Mesenchymal stem cell (in vitro differentiated cells and primary cell): Measurements from ENCODE around the gene TAF9.
"Not testable (repeated sequence)": the region's sequence is repeated elsewhere in the genome, so short reads cannot be mapped to it uniquely, and the experiment has no call there.

Source experiments
- DNase-seq: peaks from one replicate; pipeline ENCODE4 v3.0.0-alpha.2; 2013
- H2AFZ ChIP-seq: one replicate; pipeline ENCODE4 v1.6.1; 2013; ENCODE audit warnings: low read depth, mild to moderate bottlenecking, control low read depth, inconsistent platforms, low read length, moderate library complexity
- H2AK5ac ChIP-seq: 2 replicates; pipeline ENCODE4 v1.6.1; 2013; ENCODE audit warnings: low read length, moderate library complexity, mild to moderate bottlenecking, inconsistent platforms; ENCODE audit not compliant: severe bottlenecking
- H2BK120ac ChIP-seq: one replicate; pipeline ENCODE4 v1.6.1; 2013; ENCODE audit warnings: low read depth, mild to moderate bottlenecking, inconsistent platforms, low read length, moderate library complexity
- H2BK12ac ChIP-seq, 2 experiments: one replicate each; pipeline ENCODE4 v1.6.1; 2013; ENCODE audit warnings: inconsistent platforms in 2 of 2, low read length in 2 of 2, mild to moderate bottlenecking in 2 of 2, moderate library complexity in 2 of 2, control low read depth in 1 of 2
- H2BK15ac ChIP-seq: one replicate; pipeline ENCODE4 v1.6.1; 2013; ENCODE audit warnings: mild to moderate bottlenecking, low read depth, inconsistent platforms; ENCODE audit not compliant: poor library complexity, severe bottlenecking
- H2BK5ac ChIP-seq: 2 replicates; pipeline ENCODE4 v1.6.1; 2013; ENCODE audit warnings: low read depth, mild to moderate bottlenecking, low read length, control low read depth, inconsistent platforms; ENCODE audit not compliant: poor library complexity, severe bottlenecking
- H3K14ac ChIP-seq, 2 experiments: one replicate each; pipeline ENCODE4 v1.6.1; 2013; ENCODE audit warnings: inconsistent platforms in 2 of 2, low read length in 2 of 2, control low read depth in 1 of 2, mild to moderate bottlenecking in 1 of 2, moderate library complexity in 1 of 2
- H3K18ac ChIP-seq, 2 experiments: one replicate each; pipeline ENCODE4 v1.6.1; 2013; ENCODE audit warnings: inconsistent platforms in 2 of 2, low read length in 2 of 2, control low read depth in 1 of 2, low read depth in 1 of 2, mild to moderate bottlenecking in 1 of 2
- H3K23ac ChIP-seq, 2 experiments: one replicate each; pipeline ENCODE4 v1.6.1; 2013; ENCODE audit warnings: inconsistent platforms in 2 of 2, low read length in 2 of 2, mild to moderate bottlenecking in 2 of 2, moderate library complexity in 2 of 2, control low read depth in 1 of 2
- H3K27ac ChIP-seq: 2 replicates; pipeline ENCODE4 v1.5.1; 2013; ENCODE audit warnings: mild to moderate bottlenecking, moderate library complexity, low read length, control low read depth, inconsistent platforms; ENCODE audit not compliant: poor library complexity, severe bottlenecking
- H3K27me3 ChIP-seq, 2 experiments: 2 replicates each; pipeline versions ENCODE4 v1.6.1 to v1.7.0; 2013; ENCODE audit warnings: low read length in 2 of 2, mild to moderate bottlenecking in 2 of 2, moderate library complexity in 2 of 2, control low read depth in 1 of 2, inconsistent platforms in 1 of 2; ENCODE audit not compliant: control insufficient read depth in 1 of 2, insufficient read depth in 1 of 2
- H3K36me3 ChIP-seq, 2 experiments: 2 replicates each; pipeline versions ENCODE4 v1.6.1 to v1.7.0; 2013; ENCODE audit warnings: low read length in 2 of 2, control low read depth in 1 of 2, inconsistent platforms in 1 of 2, low read depth in 1 of 2, mild to moderate bottlenecking in 1 of 2; ENCODE audit not compliant: insufficient read depth in 2 of 2, control insufficient read depth in 1 of 2
- H3K4ac ChIP-seq, 2 experiments: one replicate each; pipeline ENCODE4 v1.6.1; 2013; ENCODE audit warnings: inconsistent platforms in 2 of 2, low read length in 2 of 2, mild to moderate bottlenecking in 2 of 2, moderate library complexity in 2 of 2, control low read depth in 1 of 2, low read depth in 1 of 2
- H3K4me1 ChIP-seq: 2 replicates; pipeline ENCODE4 v1.6.1; 2013; ENCODE audit warnings: low read depth, low read length, control low read depth; ENCODE audit not compliant: control insufficient read depth, insufficient read depth
- H3K4me2 ChIP-seq: 2 replicates; pipeline ENCODE4 v1.6.1; 2013; ENCODE audit warnings: low read length, mild to moderate bottlenecking, inconsistent platforms; ENCODE audit not compliant: poor library complexity, severe bottlenecking
- H3K4me3 ChIP-seq, 2 experiments: 2 replicates each; pipeline versions ENCODE4 v1.5.1 to v1.7.0; 2013; ENCODE audit warnings: low read length in 2 of 2, mild to moderate bottlenecking in 2 of 2, control low read depth in 1 of 2, low read depth in 1 of 2; ENCODE audit not compliant: insufficient read depth in 1 of 2
- H3K79me1 ChIP-seq: replicated peaks from 2 replicates; pipeline ENCODE4 v1.6.1; 2013; ENCODE audit warnings: mild to moderate bottlenecking, control low read depth, low read length, inconsistent platforms; ENCODE audit not compliant: poor library complexity, severe bottlenecking
- H3K9ac ChIP-seq: 2 replicates; pipeline ENCODE4 v1.7.0; 2013; ENCODE audit warnings: mild to moderate bottlenecking, low read length, moderate library complexity
- H3K9me3 ChIP-seq: 2 replicates; pipeline ENCODE4 v1.7.0; 2013; ENCODE audit warnings: mild to moderate bottlenecking, low read length; ENCODE audit not compliant: control insufficient read depth
- H4K8ac ChIP-seq: one replicate; pipeline ENCODE4 v1.6.1; 2013; ENCODE audit warnings: inconsistent platforms, mild to moderate bottlenecking, low read length, moderate library complexity
- H4K91ac ChIP-seq: one replicate; pipeline ENCODE4 v1.6.1; 2013; ENCODE audit warnings: mild to moderate bottlenecking, low read length, inconsistent platforms
- WGBS: methylation state at CpG from one replicate; pipeline ENCODE4 v1.1.7; 2013; ENCODE audit warnings: mixed read lengths; 5-methylcytosine and 5-hydroxymethylcytosine counted together

The TAF9 gene

GRCh38 chr5:69335341-69335935 lies 33.9 kb downstream of the TAF9 start:
- Histone ChIP-seq H3K23ac (no peak overlapping the region), H2BK120ac (no peak overlapping the region), H3K36me3 (no peaks in the 10 kb centered on the region), H3K27ac (no peak overlapping the region), H3K18ac (no peak overlapping the region), H2AK5ac (no peak overlapping the region), H2BK5ac (no peak overlapping the region), H3K4me2 (no peak overlapping the region), H3K14ac (no peak overlapping the region), H3K4ac (no peak overlapping the region), H4K8ac (no peak overlapping the region), H4K91ac (no peak overlapping the region), H2BK15ac (no peak overlapping the region), H3K79me1 (no peaks in the 10 kb centered on the region), H2BK12ac (no peak overlapping the region), H2AFZ (no peak overlapping the region), H3K9me3 (no peaks in the 10 kb centered on the region), H3K27me3 (no peaks in the 10 kb centered on the region), H3K4me1 (peaks cover 2% of the 10 kb centered on the region), H3K9ac (no peak overlapping the region), H3K4me3 (no peak overlapping the region)
- peak; percentile 3 for DNase-seq
- 87% methylated on average over 7 of the region's 7 CpGs for WGBS

DNA sequence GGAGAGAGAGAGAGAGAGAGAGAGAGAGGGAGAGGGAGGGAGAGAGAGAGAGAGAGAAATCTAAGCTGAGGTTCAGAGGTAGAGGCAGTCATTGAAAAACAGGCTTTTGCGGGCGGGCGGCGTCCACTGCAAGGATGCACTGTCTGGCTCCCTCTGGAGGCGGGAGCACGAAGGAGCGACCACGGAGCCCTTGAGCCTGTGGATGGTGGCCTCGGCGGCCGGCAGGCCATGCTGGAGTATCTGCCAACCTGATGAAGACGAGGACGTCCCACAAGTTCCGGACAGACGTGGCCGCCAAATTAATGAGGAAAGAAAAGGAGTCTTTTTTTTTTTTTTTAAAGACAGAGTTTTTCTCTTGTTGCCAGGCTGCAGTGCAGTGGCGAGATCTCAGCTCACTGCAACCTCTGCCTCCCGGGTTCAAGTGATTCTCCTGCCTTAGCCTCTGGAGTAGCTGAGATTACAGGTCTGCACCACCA lies 34.5 kb downstream of the TAF9 start:
- 13% methylated on average over 18 of the region's 18 CpGs for WGBS

DNA sequence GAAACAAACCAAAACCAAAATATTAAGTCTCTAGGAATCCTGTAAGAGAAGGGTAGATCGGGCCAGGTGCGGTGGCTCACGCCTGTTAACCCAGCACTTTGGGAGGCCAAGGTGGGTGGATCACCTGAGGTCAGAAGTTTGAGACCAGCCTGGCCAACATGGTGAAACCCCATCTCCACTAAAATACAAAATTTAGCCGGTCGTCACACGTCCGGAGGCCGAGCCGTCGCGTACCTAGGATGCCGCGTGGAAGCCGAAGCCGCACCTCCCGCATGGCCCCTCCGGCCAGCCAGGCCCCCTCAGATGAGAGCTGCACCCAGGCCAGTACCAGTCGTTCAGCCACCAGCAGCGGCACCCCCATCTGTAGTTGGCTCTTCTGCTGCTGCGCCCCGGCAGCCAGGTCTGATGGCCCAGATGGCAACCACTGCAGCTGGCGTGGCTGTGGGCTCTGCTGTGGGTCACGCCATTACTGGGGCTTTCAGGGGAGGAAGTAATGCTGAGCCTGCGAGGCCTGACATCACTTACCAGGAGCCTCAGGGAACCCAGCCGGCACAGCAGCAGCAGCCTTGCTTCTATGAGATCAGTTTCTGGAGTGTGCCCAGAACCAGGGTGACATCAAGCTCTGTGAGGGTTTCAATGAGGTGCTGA lies 35.5 kb downstream of the TAF9 start:
- H2AK5ac ChIP-seq, DNase-seq, H3K9me3 ChIP-seq, H2BK12ac ChIP-seq, H4K91ac ChIP-seq, H3K18ac ChIP-seq, H2BK120ac ChIP-seq, H4K8ac ChIP-seq, H3K4ac ChIP-seq, H3K4me1 ChIP-seq, H3K79me1 ChIP-seq, H3K23ac ChIP-seq, H2BK15ac ChIP-seq, H2BK5ac ChIP-seq, H3K27ac ChIP-seq, H3K36me3 ChIP-seq, H2AFZ ChIP-seq, H3K27me3 ChIP-seq, H3K9ac ChIP-seq, H3K4me2 ChIP-seq, H3K4me3 ChIP-seq, H3K14ac ChIP-seq: not testable (repeated sequence)
- WGBS = 97% methylated on average over 25 of the region's 25 CpGs

More for the DNA sequence above, 34.5 kb downstream of the TAF9 start:
- no peak overlapping the region for H2BK5ac ChIP-seq
- no peak overlapping the region for H3K23ac ChIP-seq
- no peaks in the 10 kb centered on the region for H3K9me3 ChIP-seq
- H3K36me3 ChIP-seq = no peaks in the 10 kb centered on the region
- no peak overlapping the region for H2AFZ ChIP-seq
- H3K4me2 ChIP-seq = peak overlapping the region; percentile 10
- H3K79me1 ChIP-seq = no peaks in the 10 kb centered on the region
- peak; percentile 76 for DNase-seq
- H3K4me1 ChIP-seq = peaks cover 2% of the 10 kb centered on the region
- no peak overlapping the region for H4K8ac ChIP-seq
- H3K9ac ChIP-seq = no peak overlapping the region
- H3K18ac ChIP-seq = no peak overlapping the region
- H4K91ac ChIP-seq = no peak overlapping the region
- no peak overlapping the region for H2AK5ac ChIP-seq
- no peak overlapping the region for H3K4ac ChIP-seq
- H2BK15ac ChIP-seq = no peak overlapping the region
- H2BK12ac ChIP-seq = no peak overlapping the region
- no peak overlapping the region for H3K14ac ChIP-seq
- no peak overlapping the region for H3K27ac ChIP-seq
- H2BK120ac ChIP-seq = no peak overlapping the region
- H3K4me3 ChIP-seq = no peak overlapping the region
- no peaks in the 10 kb centered on the region for H3K27me3 ChIP-seq

- Histone ChIP-seq H3K9me3 (no peaks in the 10 kb centered on the region), H3K79me1 (no peaks in the 10 kb centered on the region), H4K91ac (no peak overlapping the region), H4K8ac (no peak overlapping the region), H2AFZ (no peak overlapping the region), H3K4me1 (peaks cover 2% of the 10 kb centered on the region), H3K23ac (no peak overlapping the region), H3K4me3 (peak overlapping the region in 1 of 2 experiments; percentile 83), H2BK5ac (no peak overlapping the region), H3K27ac (no peak overlapping the region), H3K4ac (no peak overlapping the region), H3K14ac (no peak overlapping the region), H2BK12ac (no peak overlapping the region), H3K4me2 (no peak overlapping the region), H2AK5ac (no peak overlapping the region), H3K9ac (peak overlapping the region; percentile 87), H3K18ac (no peak overlapping the region), H3K27me3 (no peaks in the 10 kb centered on the region), H2BK120ac (no peak overlapping the region), H2BK15ac (no peak overlapping the region), H3K36me3 (no peaks in the 10 kb centered on the region)
- DNase-seq = no peak
- WGBS = 94% methylated on average over 11 of the region's 11 CpGs
Measured at GRCh38 chr5:69331528-69332445, 37.5 kb downstream of the TAF9 start.
